LNCAP (cell line): ENCODE measurements around the gene MYCL.

ENCODE experiments used
- CTCF ChIP-seq: fragments of 450-650 bp; IDR thresholded peaks from 2 replicates; pipeline ENCODE4 v1.5.1; 2017; ENCODE audit warnings: mild to moderate bottlenecking

MYCL gene

GRCh38 chr1:39852876-39853275 lies 48.8 kb downstream of the MYCL start:
- TF ChIP-seq CTCF, result no peak

GRCh38 chr1:39852214-39852791 lies 49.4 kb downstream of the MYCL start:
- no peak for TF ChIP-seq CTCF

- no peak for TF ChIP-seq CTCF
Observed at GRCh38 chr1:39850606-39851216, 51.0 kb downstream of the MYCL start.

GRCh38 chr1:39849203-39849602 lies 52.5 kb downstream of the MYCL start:
- TF ChIP-seq CTCF, result no peak

GRCh38 chr1:39847940-39848339 lies 53.8 kb downstream of the MYCL start:
- TF ChIP-seq CTCF, result no peak

GRCh38 chr1:39846796-39847195 lies 54.9 kb downstream of the MYCL start:
- no peak for TF ChIP-seq CTCF

- no peak for TF ChIP-seq CTCF
Observed at GRCh38 chr1:39845569-39846566, 55.8 kb downstream of the MYCL start.
